Measurements from ENCODE around the gene GIPC2. TPM values are rescaled to one million over a fixed set of nuclear protein-coding genes. Genes with fewer than 3 reads are reported as not detected.

GIPC2 gene
- polyA plus RNA-seq, 3 donors: not detected

- Histone ChIP-seq H3K27ac (ENCODE audit: low read depth in 1 of 2, low read length in 2 of 2) (no peak overlapping the region), H3K27me3 (ENCODE audit: control insufficient read depth in 2 of 2, insufficient read depth in 2 of 2, low read length in 2 of 2) (no peaks in the 10 kb centered on the region), H3K4me2 (replicated peaks; ENCODE audit: extremely low read depth, low read length, poor library complexity, severe bottlenecking) (no peak overlapping the region), H3K79me2 (ENCODE audit: insufficient read depth, low read length) (no peaks in the 10 kb centered on the region), H3K36me3 (replicated peaks in 1 of 2; ENCODE audit: control insufficient read depth in 1 of 2, insufficient read depth in 2 of 2, low read length in 2 of 2) (no peaks in the 10 kb centered on the region), H3K4me3 (replicated peaks in 1 of 3; ENCODE audit: low read depth in 2 of 3, low read length in 3 of 3) (no peak overlapping the region), H4K20me1 (ENCODE audit: insufficient read depth, low read length) (no peaks in the 10 kb centered on the region), H3K9me3 (replicated peaks in 1 of 2; ENCODE audit: control insufficient read depth in 1 of 2, insufficient read depth in 1 of 2, low read length in 2 of 2) (no peaks in the 10 kb centered on the region), H3K4me1 (ENCODE audit: control insufficient read depth in 1 of 2, insufficient read depth in 2 of 2, low read length in 2 of 2) (no peaks in the 10 kb centered on the region), H3K9ac (ENCODE audit: insufficient read depth, low read length, poor library complexity, severe bottlenecking) (no peak overlapping the region), H2AFZ (ENCODE audit: insufficient read depth, low read depth, low read length, poor library complexity, severe bottlenecking) (no peak overlapping the region)
- Mint-ChIP-seq H3K27ac (no peak overlapping the region), H3K4me1 (no peaks in the 10 kb centered on the region), H3K27me3 (ENCODE audit: low read depth in 3 of 3) (no peaks in the 10 kb centered on the region), H3K36me3 (no peaks in the 10 kb centered on the region), H3K9me3 (peaks cover 0 to 2% (median 0%) of the 10 kb centered on the region in 7 donors), H3K4me3 (no peak overlapping the region)
- DNase-seq: no peak
- intact Hi-C loops (cut with micrococcal nuclease): no loop called here
- no peak for TF ChIP-seq CTCF (IDR thresholded peaks at IDR 0.05)
- WGBS (ENCODE audit: insufficient coverage): no CpG with 5 or more reads among the region's 2 CpGs
Observed at GRCh38 chr1:78121710-78122109, 75.9 kb downstream of the GIPC2 start.

- no peaks in the 10 kb centered on the region for H3K27me3 Mint-ChIP-seq (ENCODE audit: low read depth in 3 of 3)
- Histone ChIP-seq H3K9ac (ENCODE audit: insufficient read depth, low read length, poor library complexity, severe bottlenecking) (no peak overlapping the region), H2AFZ (ENCODE audit: insufficient read depth, low read depth, low read length, poor library complexity, severe bottlenecking) (no peak overlapping the region), H3K27ac (ENCODE audit: low read depth in 1 of 2, low read length in 2 of 2) (no peak overlapping the region), H3K4me1 (ENCODE audit: control insufficient read depth in 1 of 2, insufficient read depth in 2 of 2, low read length in 2 of 2) (no peaks in the 10 kb centered on the region), H3K9me3 (replicated peaks in 1 of 2; ENCODE audit: control insufficient read depth in 1 of 2, insufficient read depth in 1 of 2, low read length in 2 of 2) (no peaks in the 10 kb centered on the region), H3K36me3 (replicated peaks in 1 of 2; ENCODE audit: control insufficient read depth in 1 of 2, insufficient read depth in 2 of 2, low read length in 2 of 2) (no peaks in the 10 kb centered on the region), H3K4me2 (replicated peaks; ENCODE audit: extremely low read depth, low read length, poor library complexity, severe bottlenecking) (no peak overlapping the region), H4K20me1 (ENCODE audit: insufficient read depth, low read length) (no peaks in the 10 kb centered on the region), H3K79me2 (ENCODE audit: insufficient read depth, low read length) (no peaks in the 10 kb centered on the region), H3K4me3 (replicated peaks in 1 of 3; ENCODE audit: low read depth in 2 of 3, low read length in 3 of 3) (no peak overlapping the region), H3K27me3 (ENCODE audit: control insufficient read depth in 2 of 2, insufficient read depth in 2 of 2, low read length in 2 of 2) (no peaks in the 10 kb centered on the region)
- no peak for DNase-seq
- WGBS (ENCODE audit: insufficient coverage): 80% methylated on average over 2 of the region's 5 CpGs
- no peaks in the 10 kb centered on the region for H3K36me3 Mint-ChIP-seq
- H3K27ac Mint-ChIP-seq: no peak overlapping the region
- H3K9me3 Mint-ChIP-seq: peaks cover 0 to 3% (median 0%) of the 10 kb centered on the region in 7 donors
- intact Hi-C loops (cut with micrococcal nuclease): no loop called here
- TF ChIP-seq CTCF (IDR thresholded peaks at IDR 0.05): no peak
- H3K4me1 Mint-ChIP-seq: no peaks in the 10 kb centered on the region
- no peak overlapping the region for H3K4me3 Mint-ChIP-seq
Observed at GRCh38 chr1:78122389-78122788, 76.6 kb downstream of the GIPC2 start.
